ENCODE data around the gene DOCK10.

GRCh38 chr2:224999754-225000153 lies 42.5 kb downstream of the DOCK10 start:
- TF ChIP-seq REST (IDR thresholded peaks at IDR 0.05; ENCODE audit: low read depth) (no peak), TCF12 (IDR thresholded peaks at IDR 0.05; ENCODE audit: low read depth) (no peak), MAX (IDR thresholded peaks at IDR 0.05) (no peak), FOXM1 (IDR thresholded peaks at IDR 0.05; ENCODE audit: borderline replicate concordance, low read depth) (no peak), RAD21 (IDR thresholded peaks at IDR 0.05; ENCODE audit: low read depth) (no peak)

Measured in Ishikawa (cell line).